OCI-LY7 (cell line): ENCODE data around the gene ADARB2. TPM values are rescaled to one million over a fixed set of nuclear protein-coding genes. Genes with fewer than 3 reads are reported as not detected.

Experiments used
- BruUV-seq: library from RNA; stranded (reverse); fragments of 400-500 nt; replicated peaks from 2 replicates; lab custom pipeline; 2021; lab: Mats Ljungman, UMichigan
- CTCF ChIA-PET: fragments of 300-600 bp; sonication (Branson Sonifier 250); formaldehyde crosslinking; loops from one replicate; lab custom pipeline; 2022; ENCODE audit warnings: antibody characterized with exemption; ENCODE audit not compliant: unreplicated experiment; lab: Charles Lee
- POLR2A ChIA-PET: fragments of 300-600 bp; sonication (Branson Sonifier 250); formaldehyde crosslinking; loops from one replicate; lab custom pipeline; 2022; ENCODE audit warnings: antibody characterized with exemption; lab: Charles Lee
- DNase-seq: peaks from one replicate; pipeline ENCODE4 v3.0.0-alpha.2; 2015; ENCODE audit warnings: low spot score
- H2AFZ ChIP-seq: fragments of 200-600 bp; sonication (generic), shearing (Covaris generic); 2 replicates; pipeline ENCODE4 v1.6.1; 2014; ENCODE audit warnings: mild to moderate bottlenecking, antibody characterized with exemption, low read length, moderate library complexity
- H3K27ac ChIP-seq: fragments of 200-600 bp; sonication (generic); 2 replicates; pipeline ENCODE4 v1.5.1; 2014; ENCODE audit warnings: mixed run types, low read depth, mild to moderate bottlenecking, moderate library complexity, low read length, inconsistent platforms; ENCODE audit not compliant: poor library complexity, severe bottlenecking
- H3K36me3 ChIP-seq: fragments of 200-600 bp; sonication (generic); 2 replicates; pipeline ENCODE4 v1.6.1; 2014; ENCODE audit warnings: mild to moderate bottlenecking, antibody characterized with exemption, low read length, moderate library complexity, mixed read lengths; ENCODE audit not compliant: insufficient read depth
- H3K4me1 ChIP-seq: fragments of 200-600 bp; sonication (generic); 2 replicates; pipeline ENCODE4 v1.5.1; 2014; ENCODE audit warnings: mild to moderate bottlenecking, low read length; ENCODE audit not compliant: insufficient read depth, poor library complexity, severe bottlenecking
- H3K4me2 ChIP-seq: fragments of 200-600 bp; sonication (generic); 2 replicates; pipeline ENCODE4 v1.6.1; 2014; ENCODE audit warnings: mild to moderate bottlenecking, low read length
- H3K4me3 ChIP-seq: fragments of 200-600 bp; sonication (generic); 2 replicates; pipeline ENCODE4 v1.5.1; 2014; ENCODE audit warnings: mild to moderate bottlenecking, low read depth, low read length; ENCODE audit not compliant: poor library complexity, severe bottlenecking
- H3K79me2 ChIP-seq: fragments of 200-600 bp; sonication (generic); 2 replicates; pipeline ENCODE4 v1.6.1; 2016; ENCODE audit warnings: low read depth, mild to moderate bottlenecking, low read length, moderate library complexity, mixed read lengths; ENCODE audit not compliant: insufficient read depth
- H3K9me2 ChIP-seq: fragments of 200-600 bp; sonication (generic); 2 replicates; pipeline ENCODE4 v1.6.1; 2016; ENCODE audit warnings: mild to moderate bottlenecking, low read length, mixed read lengths; ENCODE audit not compliant: insufficient read depth
- H3K9me3 ChIP-seq: fragments of 200-600 bp; sonication (generic); 2 replicates; pipeline ENCODE4 v1.6.1; 2014; ENCODE audit warnings: mild to moderate bottlenecking, mixed run types, low read length, mixed read lengths
- H4K20me1 ChIP-seq: fragments of 200-600 bp; sonication (generic); 2 replicates; pipeline ENCODE4 v1.6.1; 2014; ENCODE audit warnings: mild to moderate bottlenecking, antibody characterized with exemption, low read length, moderate library complexity, mixed read lengths; ENCODE audit not compliant: insufficient read depth
- EZH2phosphoT487 ChIP-seq: fragments of 200-600 bp; sonication (generic); IDR thresholded peaks from 2 replicates; pipeline ENCODE4 v1.6.1; 2018; ENCODE audit warnings: low read depth, borderline replicate concordance, mild to moderate bottlenecking, mixed run types, antibody characterized with exemption, low read length, moderate library complexity, mixed read lengths
- intact Hi-C: fragments of 100-400 bp; cut with micrococcal nuclease; formaldehyde crosslinking; loops from one replicate; pipeline ENCODE4 v1.10.0; 2022; ENCODE audit not compliant: unreplicated experiment
- total RNA-seq, 2 experiments: library from RNA; depleted of rRNA in 1 of 2; stranded (reverse); fragments of >200 nt in 1 of 2; shearing (Covaris generic) in 1 of 2; gene quantifications; 2 replicates each; pipeline ENCODE4 v1.2.3, GENCODE V29; 2014 to 2022
- TF ChIP-seq, protein P1 (sequence below): fragments of 200-600 bp; sonication (generic); conservative IDR thresholded peaks from 2 replicates; pipeline ENCODE4 v1.5.1; 2014; ENCODE audit warnings: mild to moderate bottlenecking, antibody characterized with exemption, low read length, moderate library complexity, mixed read lengths

Gene ADARB2
- total RNA-seq, 2 experiments from 2014 or later = 0.03 TPM; not detected in 1

- Histone ChIP-seq H3K4me1 (no peaks in the 10 kb centered on the region), H3K9me2 (no peaks in the 10 kb centered on the region), H3K4me3 (no peak overlapping the region), H3K4me2 (no peak overlapping the region), H4K20me1 (no peaks in the 10 kb centered on the region; the same call in 1 of the 2 replicates), H3K9me3 (no peaks in the 10 kb centered on the region), H3K79me2 (no peaks in the 10 kb centered on the region), H3K36me3 (no peaks in the 10 kb centered on the region), H2AFZ (no peak overlapping the region), H3K27ac (no peak overlapping the region)
- CTCF ChIA-PET = no interaction called here
- intact Hi-C loops = no loop called here
- TF ChIP-seq, protein P1, sequence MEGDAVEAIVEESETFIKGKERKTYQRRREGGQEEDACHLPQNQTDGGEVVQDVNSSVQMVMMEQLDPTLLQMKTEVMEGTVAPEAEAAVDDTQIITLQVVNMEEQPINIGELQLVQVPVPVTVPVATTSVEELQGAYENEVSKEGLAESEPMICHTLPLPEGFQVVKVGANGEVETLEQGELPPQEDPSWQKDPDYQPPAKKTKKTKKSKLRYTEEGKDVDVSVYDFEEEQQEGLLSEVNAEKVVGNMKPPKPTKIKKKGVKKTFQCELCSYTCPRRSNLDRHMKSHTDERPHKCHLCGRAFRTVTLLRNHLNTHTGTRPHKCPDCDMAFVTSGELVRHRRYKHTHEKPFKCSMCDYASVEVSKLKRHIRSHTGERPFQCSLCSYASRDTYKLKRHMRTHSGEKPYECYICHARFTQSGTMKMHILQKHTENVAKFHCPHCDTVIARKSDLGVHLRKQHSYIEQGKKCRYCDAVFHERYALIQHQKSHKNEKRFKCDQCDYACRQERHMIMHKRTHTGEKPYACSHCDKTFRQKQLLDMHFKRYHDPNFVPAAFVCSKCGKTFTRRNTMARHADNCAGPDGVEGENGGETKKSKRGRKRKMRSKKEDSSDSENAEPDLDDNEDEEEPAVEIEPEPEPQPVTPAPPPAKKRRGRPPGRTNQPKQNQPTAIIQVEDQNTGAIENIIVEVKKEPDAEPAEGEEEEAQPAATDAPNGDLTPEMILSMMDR = no peak
- TF ChIP-seq EZH2phosphoT487 = no peak
- DNase-seq = no peak
- POLR2A ChIA-PET = no interaction called here
- BruUV-seq = no TSS peak
Observed at GRCh38 chr10:1199897-1200721, 537.2 kb downstream of the ADARB2 start.

DNA sequence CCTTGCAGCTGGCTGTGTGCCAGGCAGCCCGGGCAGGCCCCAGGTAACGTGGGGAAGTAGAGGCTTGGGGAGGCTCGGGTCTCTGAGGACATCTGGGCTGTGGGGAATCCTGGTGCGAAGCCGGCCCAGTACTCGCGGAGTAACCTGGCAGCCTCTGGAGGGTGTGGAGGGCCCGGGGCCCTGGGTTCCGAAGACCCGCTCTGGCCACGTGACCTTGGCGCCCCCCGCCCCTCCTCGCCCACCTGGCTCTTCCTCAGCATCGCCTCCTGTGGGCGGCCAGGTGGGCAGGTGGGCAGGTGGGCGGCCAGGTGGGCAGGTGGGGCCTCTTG, 538.0 kb downstream of the ADARB2 start:
- H3K36me3 ChIP-seq = no peaks in the 10 kb centered on the region
- H3K4me3 ChIP-seq = no peak overlapping the region
- H3K9me3 ChIP-seq = no peaks in the 10 kb centered on the region
- H4K20me1 ChIP-seq = no peaks in the 10 kb centered on the region; the same call in 1 of the 2 replicates
- no peaks in the 10 kb centered on the region for H3K79me2 ChIP-seq
- intact Hi-C loops = no loop called here
- no TSS peak for BruUV-seq
- no peak overlapping the region for H3K27ac ChIP-seq
- no peaks in the 10 kb centered on the region for H3K9me2 ChIP-seq
- H3K4me1 ChIP-seq = no peaks in the 10 kb centered on the region
- POLR2A ChIA-PET = no interaction called here
- CTCF ChIA-PET = no interaction called here
- H2AFZ ChIP-seq = no peak overlapping the region
- H3K4me2 ChIP-seq = no peak overlapping the region
- no peak for DNase-seq
- TF ChIP-seq, protein P1 = no peak
- TF ChIP-seq EZH2phosphoT487 = no peak
